ENCODE measurements around the gene PDE4D.

DNA sequence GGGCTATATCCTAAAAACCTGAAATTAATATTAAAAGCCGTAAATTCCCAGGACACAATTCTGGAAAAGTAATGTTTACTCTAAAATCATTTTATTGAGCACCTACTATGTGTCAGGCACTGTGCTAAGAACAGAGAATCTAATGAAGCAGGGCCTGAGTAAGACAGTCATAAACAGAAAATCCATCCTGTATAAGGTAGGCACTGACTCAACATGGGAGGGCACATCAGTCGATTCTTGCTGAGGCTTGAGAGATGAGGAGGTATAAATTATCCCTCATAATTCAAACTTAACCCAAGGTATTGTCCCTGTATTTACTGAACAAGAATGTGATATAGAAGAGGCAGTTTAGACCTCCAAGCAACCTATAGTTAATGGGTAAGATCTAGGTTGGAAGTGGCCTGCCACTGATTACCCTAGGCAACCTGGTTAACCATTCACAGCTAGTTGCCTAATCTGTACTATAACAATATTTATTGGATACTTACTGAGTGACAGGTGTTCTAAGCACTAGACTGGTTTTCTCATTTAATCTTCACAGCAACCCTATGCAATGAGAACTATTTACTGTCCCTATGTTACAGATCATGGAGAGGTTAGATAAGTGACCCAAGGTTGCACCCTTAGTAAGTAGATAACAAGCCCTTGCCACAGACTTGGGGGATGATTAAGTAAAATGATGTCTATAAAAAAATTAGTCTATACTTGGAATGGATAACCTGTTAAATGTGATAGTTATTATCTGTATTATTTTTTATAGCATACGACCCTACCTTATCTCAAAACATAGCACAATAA, 317.7 kb downstream of the PDE4D start:
- TF ChIP-seq EZH2 (IDR thresholded peaks at IDR 0.05; ENCODE audit: insufficient read depth, low read length) = no peak
- TF ChIP-seq, protein P1, sequence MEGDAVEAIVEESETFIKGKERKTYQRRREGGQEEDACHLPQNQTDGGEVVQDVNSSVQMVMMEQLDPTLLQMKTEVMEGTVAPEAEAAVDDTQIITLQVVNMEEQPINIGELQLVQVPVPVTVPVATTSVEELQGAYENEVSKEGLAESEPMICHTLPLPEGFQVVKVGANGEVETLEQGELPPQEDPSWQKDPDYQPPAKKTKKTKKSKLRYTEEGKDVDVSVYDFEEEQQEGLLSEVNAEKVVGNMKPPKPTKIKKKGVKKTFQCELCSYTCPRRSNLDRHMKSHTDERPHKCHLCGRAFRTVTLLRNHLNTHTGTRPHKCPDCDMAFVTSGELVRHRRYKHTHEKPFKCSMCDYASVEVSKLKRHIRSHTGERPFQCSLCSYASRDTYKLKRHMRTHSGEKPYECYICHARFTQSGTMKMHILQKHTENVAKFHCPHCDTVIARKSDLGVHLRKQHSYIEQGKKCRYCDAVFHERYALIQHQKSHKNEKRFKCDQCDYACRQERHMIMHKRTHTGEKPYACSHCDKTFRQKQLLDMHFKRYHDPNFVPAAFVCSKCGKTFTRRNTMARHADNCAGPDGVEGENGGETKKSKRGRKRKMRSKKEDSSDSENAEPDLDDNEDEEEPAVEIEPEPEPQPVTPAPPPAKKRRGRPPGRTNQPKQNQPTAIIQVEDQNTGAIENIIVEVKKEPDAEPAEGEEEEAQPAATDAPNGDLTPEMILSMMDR (IDR thresholded peaks at IDR 0.05; ENCODE audit: insufficient read depth, low read depth, low read length) = no peak

Measured in astrocyte (in vitro differentiated cells and primary cell).